H54 (cell line): Measurements from ENCODE around the gene MED16.
"Not testable (repeated sequence)": the region's sequence is repeated elsewhere in the genome, so short reads cannot be mapped to it uniquely, and the experiment has no call there.

Experiments used
- DNase-seq: peaks from one replicate; pipeline ENCODE4 v3.0.0; 2011; ENCODE audit warnings: low spot score, mixed read lengths; ENCODE audit not compliant: insufficient read length
- FAIRE-seq: peaks from 3 replicates; lab custom pipeline; 2011; peaks lifted over from hg19 to GRCh38; lab: Jason Lieb, UNC
- POLR2A ChIP-seq: IDR thresholded peaks from 2 replicates; pipeline ENCODE4 v1.6.1; 2011; ENCODE audit warnings: low read depth, mild to moderate bottlenecking, low read length

Gene MED16

GRCh38 chr19:824885-825284 lies 68.1 kb downstream of the MED16 start:
- no peak for TF ChIP-seq POLR2A
- DNase-seq = no peak
- FAIRE-seq = no peak

GRCh38 chr19:823565-824121 lies 69.3 kb downstream of the MED16 start:
- no peak; the same call in 1 of the 2 replicates for TF ChIP-seq POLR2A
- peak; percentile 96 for DNase-seq
- FAIRE-seq = peak; percentile 81

GRCh38 chr19:821825-822503 lies 71.0 kb downstream of the MED16 start, which contains the start of gene PLPPR3:
Gene PLPPR3 (minus strand): TSS chr19:821955. CDS start chr19:821559, 396 bp downstream.
- no peak for TF ChIP-seq POLR2A
- DNase-seq (peak; percentile 9), FAIRE-seq (no peak)

GRCh38 chr19:821231-821824 lies 71.7 kb downstream of the MED16 start:
- FAIRE-seq = no peak
- TF ChIP-seq POLR2A = no peak
- peak; percentile 52 for DNase-seq

- not testable (repeated sequence) for FAIRE-seq, DNase-seq
These were observed 72.8 kb downstream of the MED16 start for GRCh38 chr19:820212-820611.
